K562 treated with DMSO at 1 percent for 24 hours (cell line): ENCODE measurements around the gene ANXA7. TPM values are rescaled to one million over a fixed set of nuclear protein-coding genes. Genes with fewer than 3 reads are reported as not detected.

Source experiments
- total RNA-seq: library from RNA; unstranded; fragments of 300-600 nt; gene quantifications from 2 replicates; pipeline ENCODE4 v1.2.3, GENCODE V29; 2022; ENCODE audit warnings: low read depth; ENCODE audit not compliant: insufficient read depth

Gene ANXA7
- 96.4 and 114 TPM in 2 replicates for total RNA-seq

DNA sequence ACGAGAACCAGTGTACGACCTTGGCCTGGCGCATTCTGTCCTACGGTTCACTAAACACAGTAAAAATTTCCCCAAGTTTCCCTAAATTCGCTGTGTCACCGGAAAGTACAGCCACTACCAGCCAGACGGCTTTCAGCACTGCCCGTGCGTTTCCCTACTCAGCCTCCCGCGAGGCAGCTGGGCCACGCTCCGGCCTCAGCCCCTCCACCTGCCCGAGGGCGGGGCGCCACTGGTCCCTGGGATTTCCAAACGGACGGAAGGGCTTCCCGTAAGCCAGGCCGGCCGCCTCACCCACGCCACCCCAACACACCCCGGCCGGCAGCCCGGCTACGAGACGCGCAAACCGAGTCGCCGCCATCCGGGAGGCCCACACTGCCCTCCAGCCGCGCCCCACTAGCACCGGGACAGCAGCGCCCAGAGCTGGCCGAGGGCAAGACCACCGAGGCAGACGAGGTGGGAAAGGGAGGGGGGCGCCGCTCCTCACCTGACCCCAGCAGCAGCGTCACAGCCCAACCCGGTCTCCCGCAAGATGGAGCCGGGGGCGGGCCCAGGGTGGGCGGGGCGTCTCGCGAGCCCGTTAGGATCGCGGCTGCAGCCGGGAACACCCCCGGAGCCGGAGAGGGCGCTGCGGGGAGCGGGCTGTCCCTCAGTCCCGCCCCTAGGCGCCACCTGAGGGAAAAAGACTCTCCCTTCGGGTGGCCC, at the start of gene ANXA7:
ANXA7 (minus strand) TSS at position 531 of the 702 bp plus-strand sequence. CDS start 13,202 bp downstream, outside the sequence.

DNA sequence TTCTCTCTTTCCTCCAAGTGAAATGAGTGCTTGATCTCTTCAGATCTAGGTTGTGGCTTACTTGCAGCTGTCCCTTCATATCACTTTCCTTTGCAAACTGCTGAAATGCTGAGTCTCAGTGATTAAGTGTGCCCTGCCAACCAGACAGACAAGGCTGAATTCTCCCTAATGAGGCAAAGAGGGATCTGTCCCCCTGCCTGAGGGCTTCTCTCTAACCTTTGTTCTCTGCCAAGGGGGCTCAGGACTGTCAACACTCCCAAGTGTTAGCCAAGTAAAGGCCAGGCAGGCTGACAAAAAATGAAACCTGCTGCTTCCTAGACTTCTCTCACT, 19.6 kb upstream of the ANXA7 start, which contains the start of gene MSS51:
MSS51 (minus strand) TSS at position 24 of the 330 bp plus-strand sequence. CDS start 5,277 bp downstream, outside the sequence.

DNA sequence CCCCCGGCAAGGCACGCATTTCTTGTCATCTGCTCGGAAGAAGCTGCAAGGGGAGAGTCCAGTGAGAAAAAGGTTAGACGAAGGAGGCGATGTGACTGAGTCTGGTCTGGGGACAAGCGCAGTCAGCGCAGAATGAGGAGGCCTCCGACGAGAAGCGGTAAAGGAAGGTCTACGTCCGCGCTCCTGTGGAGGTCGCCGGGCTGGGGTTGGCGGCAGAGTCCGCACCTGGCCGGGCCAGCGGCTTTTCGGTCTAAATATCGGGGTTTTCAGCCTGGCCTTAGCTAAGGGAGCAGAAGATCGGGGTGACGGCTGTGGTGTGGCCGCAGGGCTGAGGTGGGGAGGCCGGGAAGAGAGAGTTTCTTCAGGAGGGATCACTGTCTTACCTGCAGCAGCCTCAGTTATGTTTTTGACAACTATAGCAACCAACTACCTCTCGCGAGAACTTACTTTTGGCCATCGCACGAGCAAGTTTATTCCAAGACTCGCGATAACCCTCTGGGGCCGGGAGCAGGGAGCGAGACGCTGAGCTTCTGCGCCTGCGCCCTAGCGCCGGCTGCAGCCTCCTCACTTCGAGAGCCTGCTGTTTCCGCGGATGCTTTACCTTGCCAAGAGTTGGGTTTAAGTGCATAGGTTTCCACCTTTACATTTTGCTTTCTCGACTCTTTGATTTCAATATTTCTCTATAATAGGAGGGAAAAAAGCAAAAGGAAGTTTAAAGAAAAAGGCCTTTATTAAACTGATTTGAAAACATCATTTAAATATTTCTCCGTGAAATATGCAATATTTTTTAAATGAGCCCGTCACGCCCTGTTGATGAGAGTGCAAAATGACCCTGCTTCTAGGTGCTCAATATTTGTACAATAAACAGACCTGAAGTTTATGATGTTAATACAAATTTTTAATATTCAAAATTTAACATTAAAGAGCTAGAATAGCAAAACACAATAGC, 55.3 kb downstream of the ANXA7 start, which contains the start of gene CFAP70:
CFAP70 (minus strand) TSS at position 534 of the 949 bp plus-strand sequence. CDS start 4,068 bp downstream, outside the sequence.

Other genes starting within 250 kb of the ANXA7 start
- 20.2 and 23.1 TPM in 2 replicates for gene ECD, start 246.1 kb downstream of the ANXA7 start, total RNA-seq
- gene FAM149B1, start 245.9 kb downstream of the ANXA7 start, total RNA-seq = 12.7 and 16.2 TPM in 2 replicates
- 71.1 and 74.8 TPM in 2 replicates for gene DNAJC9, start 166.8 kb downstream of the ANXA7 start, total RNA-seq
- gene MRPS16, start 161.4 kb downstream of the ANXA7 start, total RNA-seq = 67.9 and 69.5 TPM in 2 replicates
- gene CFAP70, start 55.2 kb downstream of the ANXA7 start, total RNA-seq = 3.0 and 3.3 TPM in 2 replicates
- gene MSS51, start 19.5 kb upstream of the ANXA7 start, total RNA-seq = 1.2 and 1.4 TPM in 2 replicates
- gene PPP3CB, start 82.0 kb upstream of the ANXA7 start, total RNA-seq = 15.2 and 15.4 TPM in 2 replicates
- gene USP54, start 177.3 kb upstream of the ANXA7 start, total RNA-seq = 14.7 and 14.9 TPM in 2 replicates
- not detected in 2 replicates for gene MYOZ1, start 227.4 kb upstream of the ANXA7 start, total RNA-seq
- gene SYNPO2L, start 242.0 kb upstream of the ANXA7 start, total RNA-seq = not detected in 2 replicates